HCT116 (cell line): ENCODE measurements around the gene SUMO3.

Experiments
- ATF3 ChIP-seq: IDR thresholded peaks from 2 replicates; pipeline ENCODE4 v1.6.1; 2012
- CTCF ChIP-seq, 3 experiments: fragments of 200-600 bp in 1 of 3; sonication (generic) in 1 of 3; IDR thresholded peaks in 2 of 3; conservative IDR thresholded peaks in 1 of 3; 2 replicates each; pipeline ENCODE4 v1.5.1; 2012 to 2017; ENCODE audit warnings: low read depth in 2 of 3, low read length in 2 of 3, antibody characterized with exemption in 1 of 3, borderline replicate concordance in 1 of 3, control low read depth in 1 of 3, mild to moderate bottlenecking in 1 of 3, mixed read lengths in 1 of 3, mixed run types in 1 of 3, moderate library complexity in 1 of 3; ENCODE audit not compliant: insufficient read depth in 1 of 3
- EGR1 ChIP-seq: IDR thresholded peaks from 2 replicates; pipeline ENCODE4 v1.6.1; 2012; ENCODE audit warnings: low read depth
- ELF1 ChIP-seq: IDR thresholded peaks from 2 replicates; pipeline ENCODE4 v1.6.1; 2012; ENCODE audit warnings: low read depth, borderline replicate concordance
- EZH2 ChIP-seq: fragments of 200-600 bp; sonication (generic); IDR thresholded peaks from 2 replicates; pipeline ENCODE4 v1.6.1; 2017; ENCODE audit warnings: antibody characterized with exemption, mixed run types
- FOSL1 ChIP-seq: IDR thresholded peaks from 2 replicates; pipeline ENCODE4 v1.6.1; 2012; ENCODE audit warnings: low read depth
- JUND ChIP-seq: IDR thresholded peaks from 2 replicates; pipeline ENCODE4 v1.6.1; 2012
- POLR2A ChIP-seq: IDR thresholded peaks from 2 replicates; pipeline ENCODE4 v1.7.0; 2011; ENCODE audit warnings: borderline replicate concordance; ENCODE audit not compliant: insufficient read depth, insufficient read length; ENCODE audit errors: extremely low read depth
- POLR2AphosphoS5 ChIP-seq: IDR thresholded peaks from 2 replicates; pipeline ENCODE4 v1.6.1; 2011; ENCODE audit warnings: mild to moderate bottlenecking, low read depth, low read length, moderate library complexity
- RAD21 ChIP-seq: IDR thresholded peaks from 2 replicates; pipeline ENCODE4 v1.6.1; 2012; ENCODE audit warnings: low read depth, mild to moderate bottlenecking
- TCF7L2 ChIP-seq: IDR thresholded peaks from 2 replicates; pipeline ENCODE4 v1.7.0; 2011; ENCODE audit warnings: borderline replicate concordance, inconsistent platforms; ENCODE audit not compliant: insufficient read depth, insufficient read length; ENCODE audit errors: extremely low read depth
- ZNF274 ChIP-seq: fragments of 200-500 bp; sonication (Bioruptor generic); IDR thresholded peaks from 2 replicates; pipeline ENCODE4 v1.6.1; 2014; ENCODE audit warnings: mild to moderate bottlenecking, low read depth, low read length, inconsistent platforms
- TF ChIP-seq, protein P1 (sequence below): IDR thresholded peaks from 2 replicates; pipeline ENCODE4 v1.6.1; 2011; ENCODE audit warnings: mild to moderate bottlenecking, low read length, moderate library complexity; ENCODE audit not compliant: insufficient replicate concordance; ENCODE audit errors: extremely low read depth
- TF ChIP-seq, protein P2 (sequence below): IDR thresholded peaks from 2 replicates; pipeline ENCODE4 v1.6.1; 2012; ENCODE audit warnings: low read depth

DNA sequence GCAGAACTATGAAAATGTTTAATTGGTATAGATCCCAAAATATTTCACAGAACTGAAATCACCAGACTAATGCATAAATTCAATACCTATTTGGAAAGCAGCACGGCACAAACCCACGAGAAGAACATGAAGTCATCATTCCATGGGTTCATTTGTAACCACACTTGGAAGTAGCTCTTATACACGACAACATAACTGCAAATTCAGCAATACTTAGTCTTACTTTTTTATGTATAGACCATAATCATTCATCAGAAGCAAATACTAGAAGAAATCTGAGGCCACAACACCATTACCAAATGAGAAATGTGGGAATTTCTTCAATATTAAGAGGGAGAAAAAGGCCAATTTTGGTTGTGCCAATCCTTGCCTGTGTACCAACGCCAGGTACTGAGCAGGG lies 12.0 kb downstream of the SUMO3 start:
- TF ChIP-seq, protein P1, sequence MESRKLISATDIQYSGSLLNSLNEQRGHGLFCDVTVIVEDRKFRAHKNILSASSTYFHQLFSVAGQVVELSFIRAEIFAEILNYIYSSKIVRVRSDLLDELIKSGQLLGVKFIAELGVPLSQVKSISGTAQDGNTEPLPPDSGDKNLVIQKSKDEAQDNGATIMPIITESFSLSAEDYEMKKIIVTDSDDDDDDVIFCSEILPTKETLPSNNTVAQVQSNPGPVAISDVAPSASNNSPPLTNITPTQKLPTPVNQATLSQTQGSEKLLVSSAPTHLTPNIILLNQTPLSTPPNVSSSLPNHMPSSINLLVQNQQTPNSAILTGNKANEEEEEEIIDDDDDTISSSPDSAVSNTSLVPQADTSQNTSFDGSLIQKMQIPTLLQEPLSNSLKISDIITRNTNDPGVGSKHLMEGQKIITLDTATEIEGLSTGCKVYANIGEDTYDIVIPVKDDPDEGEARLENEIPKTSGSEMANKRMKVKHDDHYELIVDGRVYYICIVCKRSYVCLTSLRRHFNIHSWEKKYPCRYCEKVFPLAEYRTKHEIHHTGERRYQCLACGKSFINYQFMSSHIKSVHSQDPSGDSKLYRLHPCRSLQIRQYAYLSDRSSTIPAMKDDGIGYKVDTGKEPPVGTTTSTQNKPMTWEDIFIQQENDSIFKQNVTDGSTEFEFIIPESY: no peak
- TF ChIP-seq EZH2 (no peak), POLR2A (no peak), CTCF (IDR thresholded peaks at IDR 0.05 in 2 of 3, conservative IDR thresholded peaks at IDR 0.05 in 1 of 3; ENCODE audit: borderline replicate concordance in 1 of 3, insufficient read depth in 1 of 3, low read depth in 2 of 3, low read length in 2 of 3) (no peak), ZNF274 (no peak), ATF3 (no peak), TCF7L2 (no peak), JUND (no peak), ELF1 (no peak), RAD21 (no peak), POLR2AphosphoS5 (no peak), EGR1 (no peak), FOSL1 (no peak)
- TF ChIP-seq, protein P2, sequence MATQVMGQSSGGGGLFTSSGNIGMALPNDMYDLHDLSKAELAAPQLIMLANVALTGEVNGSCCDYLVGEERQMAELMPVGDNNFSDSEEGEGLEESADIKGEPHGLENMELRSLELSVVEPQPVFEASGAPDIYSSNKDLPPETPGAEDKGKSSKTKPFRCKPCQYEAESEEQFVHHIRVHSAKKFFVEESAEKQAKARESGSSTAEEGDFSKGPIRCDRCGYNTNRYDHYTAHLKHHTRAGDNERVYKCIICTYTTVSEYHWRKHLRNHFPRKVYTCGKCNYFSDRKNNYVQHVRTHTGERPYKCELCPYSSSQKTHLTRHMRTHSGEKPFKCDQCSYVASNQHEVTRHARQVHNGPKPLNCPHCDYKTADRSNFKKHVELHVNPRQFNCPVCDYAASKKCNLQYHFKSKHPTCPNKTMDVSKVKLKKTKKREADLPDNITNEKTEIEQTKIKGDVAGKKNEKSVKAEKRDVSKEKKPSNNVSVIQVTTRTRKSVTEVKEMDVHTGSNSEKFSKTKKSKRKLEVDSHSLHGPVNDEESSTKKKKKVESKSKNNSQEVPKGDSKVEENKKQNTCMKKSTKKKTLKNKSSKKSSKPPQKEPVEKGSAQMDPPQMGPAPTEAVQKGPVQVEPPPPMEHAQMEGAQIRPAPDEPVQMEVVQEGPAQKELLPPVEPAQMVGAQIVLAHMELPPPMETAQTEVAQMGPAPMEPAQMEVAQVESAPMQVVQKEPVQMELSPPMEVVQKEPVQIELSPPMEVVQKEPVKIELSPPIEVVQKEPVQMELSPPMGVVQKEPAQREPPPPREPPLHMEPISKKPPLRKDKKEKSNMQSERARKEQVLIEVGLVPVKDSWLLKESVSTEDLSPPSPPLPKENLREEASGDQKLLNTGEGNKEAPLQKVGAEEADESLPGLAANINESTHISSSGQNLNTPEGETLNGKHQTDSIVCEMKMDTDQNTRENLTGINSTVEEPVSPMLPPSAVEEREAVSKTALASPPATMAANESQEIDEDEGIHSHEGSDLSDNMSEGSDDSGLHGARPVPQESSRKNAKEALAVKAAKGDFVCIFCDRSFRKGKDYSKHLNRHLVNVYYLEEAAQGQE: no peak
